Adrenal gland (tissue), 5 donors: ENCODE results near the gene PWWP2B.
A peak's percentile ranks its signal among the peaks of the same experiment; 100 is the strongest.

Experiments used
- CTCF ChIP-seq, 6 experiments: fragments of 450-650 bp in 4 of 6; fragments of 200-600 bp in 2 of 6; sonication (generic) in 1 of 6; IDR thresholded peaks; 1 replicate in 5 of 6; 2 replicates in 1 of 6; pipeline versions ENCODE4 v1.5.1 to v1.8.0; 2016 to 2021; ENCODE audit warnings: antibody characterized with exemption in 6 of 6, mild to moderate bottlenecking in 2 of 6, moderate library complexity in 1 of 6
- POLR2A ChIP-seq, 2 donors: fragments of 450-650 bp; IDR thresholded peaks; one replicate each; pipeline ENCODE4 v1.6.1; 2017; ENCODE audit warnings: antibody characterized with exemption in 2 of 2, mild to moderate bottlenecking in 2 of 2, moderate library complexity in 1 of 2
- donor health status: DM: no; HTN: no; CAD: no.

GRCh38 chr10:132458586-132459300, 61.7 kb downstream of the PWWP2B start:
- TF ChIP-seq POLR2A (IDR thresholded peaks at IDR 0.05) (no peak), CTCF (IDR thresholded peaks at IDR 0.05) (peak; percentile 88 to 96 (median 95))
